Kidney tubule cell (primary cell): Measurements from ENCODE around the gene PLCH2.
"Not testable (repeated sequence)": the region's sequence is repeated elsewhere in the genome, so short reads cannot be mapped to it uniquely, and the experiment has no call there.

Source experiments
- DNase-seq: peaks from one replicate; pipeline ENCODE4 v3.0.0-alpha.2; 2018; ENCODE audit warnings: low spot score

Gene PLCH2

GRCh38 chr1:2546515-2547209 is 70.6 kb downstream of the PLCH2 start:
- peak; percentile 95 for DNase-seq

GRCh38 chr1:2547210-2548067 is 71.3 kb downstream of the PLCH2 start:
- DNase-seq = peak; percentile 40

GRCh38 chr1:2548068-2548589 is 72.0 kb downstream of the PLCH2 start:
- peak; percentile 86 for DNase-seq

GRCh38 chr1:2549367-2550029 is 73.4 kb downstream of the PLCH2 start:
- not testable (repeated sequence) for DNase-seq

GRCh38 chr1:2550309-2550861 is 74.3 kb downstream of the PLCH2 start:
- not testable (repeated sequence) for DNase-seq

- not testable (repeated sequence) for DNase-seq
Measured at GRCh38 chr1:2551544-2551943, 75.5 kb downstream of the PLCH2 start.

GRCh38 chr1:2552189-2552588 is 76.1 kb downstream of the PLCH2 start:
- no peak for DNase-seq

- DNase-seq = not testable (repeated sequence)
Measured at GRCh38 chr1:2553076-2553475, 77.0 kb downstream of the PLCH2 start.

- no peak for DNase-seq
Measured at GRCh38 chr1:2553871-2554620, 78.0 kb downstream of the PLCH2 start.

GRCh38 chr1:2554621-2555387 is 78.7 kb downstream of the PLCH2 start:
- DNase-seq = no peak
